Left lobe of liver (tissue), 2 donors: Measurements from ENCODE around the gene OR4Q3. TPM values are rescaled to one million over a fixed set of nuclear protein-coding genes. Genes with fewer than 3 reads are reported as not detected.
"Not testable (repeated sequence)": the region's sequence is repeated elsewhere in the genome, so short reads cannot be mapped to it uniquely, and the experiment has no call there.

Experiments used
- ATAC-seq: fragments of 200-7000 bp; cut with Tn5 transposase; one replicate; pipeline ENCODE4 v1.9.1; 2020; ENCODE audit warnings: mild to moderate bottlenecking, moderate library complexity
- DNase-seq: peaks from one replicate; pipeline ENCODE4 v3.0.0-alpha.2; 2020; ENCODE audit warnings: low spot score
- total RNA-seq: library from RNA; stranded (reverse); gene quantifications from one replicate; pipeline ENCODE4 v1.2.1, GENCODE V29; 2021
- donor health status: DM: no; HTN: no; CAD: no; lungs with moderate emphysema.
- donor health status: DM: no; HTN: yes; CAD: no.

Gene OR4Q3
- not detected for total RNA-seq

DNA sequence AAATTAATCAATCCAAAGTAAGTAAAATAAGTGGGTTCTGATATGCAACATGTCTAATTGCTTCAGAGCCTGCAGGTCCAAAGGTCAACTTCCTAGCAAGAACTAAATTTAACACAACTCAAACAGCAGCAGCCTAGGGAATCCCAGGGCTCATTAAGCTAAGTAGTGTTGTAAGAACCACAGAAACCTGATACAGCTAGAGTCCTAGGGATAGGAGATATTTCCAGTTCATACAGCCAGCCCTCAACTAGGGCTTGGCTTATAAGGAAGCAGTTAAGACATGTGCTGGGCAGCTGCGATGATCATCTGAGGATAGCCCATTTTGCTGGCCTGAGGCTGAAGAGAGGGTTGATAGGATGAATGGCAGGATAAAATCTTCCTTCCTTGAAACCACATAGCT, at the start of gene OR4Q3:
Gene OR4Q3, plus strand, starts transcription at position 316 of the 400 bp plus-strand sequence.
- DNase-seq: no peak

GRCh38 chr14:19729359-19729758, 14.0 kb upstream of the OR4Q3 start:
- ATAC-seq (no peak), DNase-seq (no peak)

More for the DNA sequence above, at the start of gene OR4Q3:
- no peak for ATAC-seq

DNA sequence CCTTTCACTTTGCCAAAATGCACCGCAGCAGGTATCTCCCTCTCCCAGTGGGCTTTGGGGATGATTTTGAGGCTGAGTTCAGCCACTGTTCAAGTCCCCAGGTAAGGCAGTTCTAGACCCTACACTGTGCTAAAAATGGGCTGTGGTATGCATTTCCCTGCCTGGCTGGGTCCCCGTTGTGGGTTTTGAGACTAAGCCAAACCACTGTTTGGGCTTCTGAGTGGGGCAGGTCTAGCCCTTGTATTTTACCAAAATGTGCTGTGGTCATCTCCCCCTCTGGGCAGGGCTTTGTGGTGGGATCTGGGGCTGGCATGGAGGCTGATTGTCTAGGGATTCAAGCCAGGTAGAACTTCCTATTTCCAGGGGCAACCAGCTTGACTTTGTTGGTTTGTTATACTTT, 13.6 kb upstream of the OR4Q3 start:
- DNase-seq: no peak
- no peak for ATAC-seq

GRCh38 chr14:19733893-19734292, 9.5 kb upstream of the OR4Q3 start:
- not testable (repeated sequence) for ATAC-seq, DNase-seq

DNA sequence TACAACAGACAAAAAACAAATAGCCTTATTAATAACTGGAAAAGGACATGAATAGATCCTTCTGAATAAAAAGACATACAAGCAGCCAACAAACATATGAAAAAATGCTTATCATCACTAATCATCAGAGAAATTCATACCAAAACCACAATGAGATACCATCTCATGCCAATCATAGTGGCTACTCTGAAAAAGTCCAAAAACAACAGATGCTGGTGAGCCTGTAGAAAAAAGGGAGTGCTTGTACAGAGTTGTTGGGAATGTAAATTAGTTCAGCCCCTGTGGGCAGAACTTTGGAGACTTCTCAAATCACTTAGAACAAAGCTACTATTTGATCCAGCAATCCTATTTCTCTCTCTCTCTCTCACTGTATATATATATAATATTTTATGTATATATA, 8.9 kb downstream of the OR4Q3 start:
- not testable (repeated sequence) for ATAC-seq, DNase-seq

- DNase-seq (no peak), ATAC-seq (no peak)
These were observed 10.8 kb downstream of the OR4Q3 start for GRCh38 chr14:19754172-19754571.

DNA sequence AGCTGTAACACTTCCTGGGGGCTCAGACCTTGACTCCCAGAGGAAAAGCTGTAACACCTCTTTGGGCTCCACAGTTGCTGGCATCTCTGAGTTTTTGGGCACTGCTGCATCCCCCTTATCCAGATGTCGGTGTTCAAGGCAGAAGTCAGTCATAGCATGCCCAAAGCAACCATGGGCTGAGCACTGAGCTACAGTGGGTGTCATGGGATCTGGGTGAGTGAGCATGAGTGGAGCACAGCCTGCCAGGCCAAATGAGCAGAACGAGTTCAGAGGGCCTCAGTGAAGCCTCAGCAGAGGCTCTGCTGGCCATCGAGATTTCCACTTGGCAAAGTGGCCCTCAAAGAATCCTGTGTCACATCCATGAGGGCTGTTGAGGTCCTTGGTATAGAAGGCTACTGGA, 28.1 kb downstream of the OR4Q3 start:
- not testable (repeated sequence) for ATAC-seq, DNase-seq

- ATAC-seq: peak; percentile 35
- DNase-seq: no peak
These were observed 28.6 kb downstream of the OR4Q3 start for GRCh38 chr14:19771895-19772430.

DNA sequence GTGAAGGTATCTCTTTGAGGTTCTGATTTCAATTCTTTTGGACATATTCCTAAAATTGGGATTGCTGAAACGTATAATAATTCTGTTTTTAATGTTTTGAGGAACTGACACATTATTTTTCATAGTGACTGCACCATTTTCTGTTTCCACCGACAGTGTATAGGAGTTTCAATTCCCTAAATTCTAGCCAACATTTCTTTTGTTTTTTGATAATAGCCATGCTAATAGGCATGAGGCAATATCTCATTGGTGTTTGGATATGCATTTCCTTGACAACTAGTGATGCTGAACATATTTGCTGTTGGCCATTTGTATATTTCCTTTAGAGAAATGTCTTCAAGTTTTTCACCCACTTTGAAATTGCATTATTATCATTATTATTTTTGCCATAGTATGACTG, 29.1 kb downstream of the OR4Q3 start:
- not testable (repeated sequence) for ATAC-seq, DNase-seq

DNA sequence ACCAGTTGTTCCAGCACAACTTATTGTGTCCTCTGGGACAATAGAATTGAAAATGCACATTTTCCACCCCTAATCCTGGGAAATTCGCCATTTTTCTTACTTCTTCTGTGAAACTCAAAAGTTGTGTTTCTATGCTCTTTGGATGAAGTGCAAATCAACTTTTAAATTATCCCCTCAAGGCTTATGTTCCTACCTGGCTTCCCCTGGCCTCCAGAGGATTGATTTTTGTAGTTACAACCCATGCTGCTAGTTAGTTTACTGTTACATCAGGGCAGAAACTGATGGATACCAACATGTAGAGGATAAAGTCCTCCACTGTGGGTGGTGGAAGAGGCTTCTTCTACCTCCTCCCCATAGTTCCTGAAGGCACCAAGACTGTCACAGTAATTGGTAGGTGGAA, 29.8 kb downstream of the OR4Q3 start, which contains the start of gene OR4M1:
Gene OR4M1, plus strand, starts transcription at position 301 of the 400 bp plus-strand sequence. CDS start 6,819 bp downstream, outside the sequence.
- not testable (repeated sequence) for ATAC-seq, DNase-seq

DNA sequence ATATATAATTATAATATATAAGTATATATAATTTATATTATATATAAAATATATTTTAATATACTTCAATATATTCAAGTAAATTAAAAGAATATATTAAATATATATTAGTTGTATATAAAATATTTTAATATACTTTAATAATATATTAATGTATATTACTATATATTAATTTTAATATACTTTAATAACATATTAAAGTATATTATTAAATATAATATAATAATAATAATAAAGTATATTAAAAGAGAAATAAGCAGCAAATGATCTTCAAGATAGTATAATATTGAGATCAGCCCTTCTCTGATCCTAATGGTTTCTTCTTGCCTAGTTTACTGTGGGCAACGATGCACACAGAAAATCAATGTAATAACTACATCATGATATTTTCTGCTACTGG, 32.2 kb downstream of the OR4Q3 start:
- ATAC-seq (no peak), DNase-seq (no peak)

DNA sequence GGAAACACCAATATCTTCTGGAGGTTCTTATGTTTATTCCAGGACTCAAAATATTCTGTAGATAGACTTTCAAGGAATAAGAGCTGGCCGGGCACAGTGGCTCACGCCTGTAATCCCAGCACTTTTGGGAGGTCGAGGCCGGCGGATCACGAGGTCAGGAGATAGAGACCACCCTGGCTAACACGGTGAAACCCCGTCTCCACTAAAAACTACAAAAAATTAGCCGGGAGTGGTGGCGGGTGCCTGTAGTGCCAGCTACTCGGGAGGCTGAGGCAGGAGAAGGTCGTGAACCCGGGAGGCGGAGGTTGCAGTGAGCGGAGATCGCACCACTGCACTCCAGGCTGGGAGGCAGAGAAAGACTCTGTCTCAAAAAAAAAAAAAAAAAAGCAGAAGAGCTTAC, 42.5 kb downstream of the OR4Q3 start:
- not testable (repeated sequence) for DNase-seq, ATAC-seq

GRCh38 chr14:19787318-19787717, 43.9 kb downstream of the OR4Q3 start:
- not testable (repeated sequence) for ATAC-seq, DNase-seq

GRCh38 chr14:19788150-19788549, 44.8 kb downstream of the OR4Q3 start:
- not testable (repeated sequence) for DNase-seq, ATAC-seq

- ATAC-seq, DNase-seq: not testable (repeated sequence)
These were observed 53.2 kb downstream of the OR4Q3 start for GRCh38 chr14:19796520-19797108.

Other genes starting within 250 kb of the OR4Q3 start
- not detected for gene OR11H2, start 29.7 kb upstream of the OR4Q3 start, total RNA-seq
- not detected for gene OR4M1, start 29.9 kb downstream of the OR4Q3 start, total RNA-seq
- gene OR4N2, start 60.2 kb downstream of the OR4Q3 start, total RNA-seq: not detected
- gene OR4K2, start 131.6 kb downstream of the OR4Q3 start, total RNA-seq: not detected
- not detected for gene OR4K5, start 177.0 kb downstream of the OR4Q3 start, total RNA-seq
- not detected for gene OR4K1, start 187.3 kb downstream of the OR4Q3 start, total RNA-seq
- not detected for gene OR4K15, start 232.0 kb downstream of the OR4Q3 start, total RNA-seq